ENCODE results near the gene GNB5.
"Not testable (repeated sequence)": the region's sequence is repeated elsewhere in the genome, so short reads cannot be mapped to it uniquely, and the experiment has no call there.

GNB5 gene

GRCh38 chr15:52111517-52112202 is 79.5 kb downstream of the GNB5 start:
- DNase-seq, result no peak

GRCh38 chr15:52109559-52110451 is 81.4 kb downstream of the GNB5 start:
- DNase-seq, result no peak

- no peak for DNase-seq
These were observed 84.0 kb downstream of the GNB5 start for GRCh38 chr15:52107238-52107637.

GRCh38 chr15:52106641-52107040 is 84.6 kb downstream of the GNB5 start:
- no peak for DNase-seq

- DNase-seq, result no peak
These were observed 85.3 kb downstream of the GNB5 start for GRCh38 chr15:52105846-52106245.

- no peak for DNase-seq
These were observed 86.6 kb downstream of the GNB5 start for GRCh38 chr15:52104532-52105004.

- no peak for DNase-seq
These were observed 87.7 kb downstream of the GNB5 start for GRCh38 chr15:52103217-52104207.

GRCh38 chr15:52102463-52102862 is 88.7 kb downstream of the GNB5 start:
- no peak for DNase-seq

GRCh38 chr15:52101542-52102323 is 89.5 kb downstream of the GNB5 start:
- no peak for DNase-seq

GRCh38 chr15:52100807-52101442 is 90.3 kb downstream of the GNB5 start:
- no peak for DNase-seq

- DNase-seq, result no peak
These were observed 91.4 kb downstream of the GNB5 start for GRCh38 chr15:52099651-52100272.

- DNase-seq, result no peak
These were observed 92.9 kb downstream of the GNB5 start for GRCh38 chr15:52098323-52098722.

GRCh38 chr15:52097180-52097579 is 94.0 kb downstream of the GNB5 start:
- no peak for DNase-seq

GRCh38 chr15:52096536-52096935 is 94.7 kb downstream of the GNB5 start:
- not testable (repeated sequence) for DNase-seq

- DNase-seq, result no peak
These were observed 95.5 kb downstream of the GNB5 start for GRCh38 chr15:52095597-52096262.

- no peak for DNase-seq
These were observed 96.2 kb downstream of the GNB5 start for GRCh38 chr15:52094811-52095584.

- DNase-seq, result no peak
These were observed 97.4 kb downstream of the GNB5 start for GRCh38 chr15:52093539-52094510.

GRCh38 chr15:52093167-52093538 is 98.0 kb downstream of the GNB5 start:
- no peak for DNase-seq

Data from retina (tissue), 1 donor.